Brain microvascular endothelial cell (primary cell): ENCODE data around the gene EYS.
"Not testable (repeated sequence)": the region's sequence is repeated elsewhere in the genome, so short reads cannot be mapped to it uniquely, and the experiment has no call there.

Experiments
- DNase-seq: peaks from one replicate; pipeline ENCODE4 v3.0.0-alpha.2; 2020
- H3K27ac ChIP-seq: fragments of 250-450 bp; sonication (Bioruptor Pico); 2 replicates; pipeline ENCODE4 v1.5.1; 2020; ENCODE audit warnings: mild to moderate bottlenecking, moderate library complexity
- H3K27me3 ChIP-seq: fragments of 250-450 bp; sonication (Bioruptor Pico); replicated peaks from 2 replicates; pipeline ENCODE4 v1.5.1; 2020; ENCODE audit warnings: mild to moderate bottlenecking
- H3K36me3 ChIP-seq: fragments of 250-450 bp; sonication (Bioruptor Pico); replicated peaks from 2 replicates; pipeline ENCODE4 v1.5.1; 2020; ENCODE audit warnings: mild to moderate bottlenecking
- H3K4me3 ChIP-seq: 2 replicates; pipeline ENCODE4 v1.5.1; 2011; ENCODE audit warnings: low read depth, mild to moderate bottlenecking, control low read depth, low read length, moderate library complexity
- in situ Hi-C: cut with HindIII; loops from 2 replicates; pipeline ENCODE4 v1.10.0; 2017; ENCODE audit warnings: low sequenced_read_pairs, low pct_ligation_motif_present
- TF ChIP-seq, protein P1 (sequence below): IDR thresholded peaks from 2 replicates; pipeline ENCODE4 v1.5.1; 2011; ENCODE audit warnings: low read depth, mild to moderate bottlenecking, moderate library complexity, low read length, control low read depth, inconsistent platforms; ENCODE audit errors: missing control alignments

EYS gene

DNA sequence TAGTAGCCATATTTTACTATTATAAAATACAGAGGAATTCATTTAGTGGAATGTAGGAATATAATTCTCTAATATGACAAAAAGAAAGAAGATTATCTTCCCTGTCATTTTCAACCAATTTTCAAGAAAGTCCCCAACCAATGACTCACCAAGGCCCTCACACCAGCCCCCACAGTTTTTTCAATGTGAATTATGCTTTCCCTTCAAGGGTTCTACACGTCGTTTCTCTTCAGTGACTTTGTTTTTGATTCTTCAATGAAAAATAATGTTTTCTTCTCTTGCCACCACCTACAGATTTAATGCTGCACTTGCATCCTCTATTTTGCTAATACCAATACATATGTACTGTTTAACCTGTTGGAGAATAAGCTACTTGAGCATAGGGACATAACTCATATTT, 1230.1 kb downstream of the EYS start:
- H3K36me3 ChIP-seq = no peaks in the 10 kb centered on the region
- in situ Hi-C loops = no loop called here
- TF ChIP-seq, protein P1, sequence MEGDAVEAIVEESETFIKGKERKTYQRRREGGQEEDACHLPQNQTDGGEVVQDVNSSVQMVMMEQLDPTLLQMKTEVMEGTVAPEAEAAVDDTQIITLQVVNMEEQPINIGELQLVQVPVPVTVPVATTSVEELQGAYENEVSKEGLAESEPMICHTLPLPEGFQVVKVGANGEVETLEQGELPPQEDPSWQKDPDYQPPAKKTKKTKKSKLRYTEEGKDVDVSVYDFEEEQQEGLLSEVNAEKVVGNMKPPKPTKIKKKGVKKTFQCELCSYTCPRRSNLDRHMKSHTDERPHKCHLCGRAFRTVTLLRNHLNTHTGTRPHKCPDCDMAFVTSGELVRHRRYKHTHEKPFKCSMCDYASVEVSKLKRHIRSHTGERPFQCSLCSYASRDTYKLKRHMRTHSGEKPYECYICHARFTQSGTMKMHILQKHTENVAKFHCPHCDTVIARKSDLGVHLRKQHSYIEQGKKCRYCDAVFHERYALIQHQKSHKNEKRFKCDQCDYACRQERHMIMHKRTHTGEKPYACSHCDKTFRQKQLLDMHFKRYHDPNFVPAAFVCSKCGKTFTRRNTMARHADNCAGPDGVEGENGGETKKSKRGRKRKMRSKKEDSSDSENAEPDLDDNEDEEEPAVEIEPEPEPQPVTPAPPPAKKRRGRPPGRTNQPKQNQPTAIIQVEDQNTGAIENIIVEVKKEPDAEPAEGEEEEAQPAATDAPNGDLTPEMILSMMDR = no peak
- no peaks in the 10 kb centered on the region for H3K27me3 ChIP-seq
- H3K27ac ChIP-seq = no peak overlapping the region
- no peak overlapping the region for H3K4me3 ChIP-seq
- no peak for DNase-seq

DNA sequence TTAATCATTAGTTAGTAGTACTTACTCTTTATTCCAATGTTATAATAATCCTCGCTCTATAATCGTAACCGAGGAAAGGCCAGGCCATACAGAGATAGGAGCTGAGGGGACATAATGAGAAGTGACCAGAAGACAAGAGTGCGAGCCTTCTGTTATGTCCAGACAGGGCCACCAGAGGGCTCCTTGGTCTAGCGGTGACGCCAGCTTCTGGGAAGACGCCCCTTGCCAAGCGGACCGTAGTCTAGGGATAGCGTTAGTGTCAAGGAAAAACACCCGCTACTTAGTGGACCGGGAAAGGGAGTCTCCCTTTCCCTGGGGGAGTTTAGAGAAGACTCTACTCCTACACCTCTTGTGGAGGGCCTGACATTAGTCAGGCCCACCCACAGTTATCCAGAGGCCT, 1237.6 kb downstream of the EYS start:
- H3K36me3 ChIP-seq, H3K27me3 ChIP-seq, in situ Hi-C loops, DNase-seq, H3K4me3 ChIP-seq, H3K27ac ChIP-seq: not testable (repeated sequence)
- TF ChIP-seq, protein P1 = peak; percentile 55

DNA sequence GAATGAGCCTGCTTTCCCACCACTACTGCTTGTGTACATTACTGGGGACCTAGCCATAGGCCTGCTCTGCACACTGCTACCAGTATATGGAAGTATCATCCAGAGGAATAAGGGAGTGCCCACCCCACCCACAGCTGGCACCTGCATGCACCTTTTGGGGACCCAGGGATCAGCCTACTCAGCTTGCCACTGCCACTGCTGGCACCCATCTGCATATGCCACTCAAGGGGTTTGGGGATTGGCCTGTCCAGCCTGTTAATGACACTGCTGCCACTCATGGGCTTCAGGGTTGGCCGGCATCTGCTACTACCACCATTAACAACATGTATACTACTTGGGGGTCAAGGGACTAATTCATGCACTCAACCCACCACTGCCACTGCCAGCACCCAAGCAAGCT, 1239.4 kb downstream of the EYS start:
- H3K27ac ChIP-seq = no peak overlapping the region
- in situ Hi-C loops = no loop called here
- H3K36me3 ChIP-seq = no peaks in the 10 kb centered on the region
- no peak overlapping the region for H3K4me3 ChIP-seq
- DNase-seq = no peak
- no peaks in the 10 kb centered on the region for H3K27me3 ChIP-seq
- TF ChIP-seq, protein P1 = no peak

DNA sequence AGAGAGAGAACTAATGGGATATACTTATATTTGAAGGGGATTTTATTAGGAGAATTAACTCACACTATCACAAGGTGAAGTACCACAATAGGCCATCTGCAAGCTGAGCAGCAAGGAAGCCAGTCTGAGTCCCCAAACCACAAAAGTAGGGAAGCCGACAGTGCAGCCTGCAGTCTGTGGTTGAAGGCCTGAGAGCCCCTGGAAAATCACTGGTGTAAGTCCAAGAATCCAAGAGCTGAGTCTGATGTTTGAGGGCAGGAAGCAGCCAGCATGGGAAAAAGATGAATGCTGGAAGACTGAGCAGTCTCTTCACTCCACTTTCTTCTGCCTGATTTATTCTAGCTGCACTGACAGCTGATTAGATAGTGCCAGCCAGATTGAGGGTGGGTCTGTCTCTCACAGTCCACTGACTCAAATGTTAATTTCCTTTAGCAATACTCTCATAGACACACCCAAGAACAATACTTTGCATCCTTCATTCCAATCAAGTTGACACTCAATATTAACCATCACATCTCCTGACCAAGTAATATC, 1247.5 kb downstream of the EYS start:
- Histone ChIP-seq H3K27ac (no peak overlapping the region), H3K4me3 (no peak overlapping the region), H3K27me3 (no peaks in the 10 kb centered on the region), H3K36me3 (no peaks in the 10 kb centered on the region)
- in situ Hi-C loops = no loop called here
- no peak for DNase-seq
- TF ChIP-seq, protein P1 = no peak

DNA sequence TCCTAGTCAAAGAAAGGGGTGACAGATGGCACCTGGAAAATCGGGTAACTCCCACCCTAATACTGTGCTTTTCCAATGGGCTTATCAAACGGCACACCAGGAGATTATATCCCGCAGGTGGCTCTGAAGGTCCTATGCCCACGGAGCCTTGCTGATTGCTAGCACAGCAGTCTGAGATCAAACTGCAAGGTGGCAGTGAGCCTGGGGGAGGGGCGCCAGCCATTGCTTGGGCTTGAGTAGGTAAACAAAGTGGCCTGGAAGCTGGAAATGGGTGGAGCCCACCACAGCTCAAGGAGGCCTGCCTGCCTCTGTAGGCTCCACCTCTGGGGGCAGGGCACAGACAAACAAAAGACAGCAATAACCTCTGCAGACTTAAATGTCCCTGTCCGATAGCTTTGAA, 1258.9 kb downstream of the EYS start:
- H3K4me3 ChIP-seq, DNase-seq, in situ Hi-C loops, H3K27me3 ChIP-seq, H3K27ac ChIP-seq, H3K36me3 ChIP-seq: not testable (repeated sequence)

DNA sequence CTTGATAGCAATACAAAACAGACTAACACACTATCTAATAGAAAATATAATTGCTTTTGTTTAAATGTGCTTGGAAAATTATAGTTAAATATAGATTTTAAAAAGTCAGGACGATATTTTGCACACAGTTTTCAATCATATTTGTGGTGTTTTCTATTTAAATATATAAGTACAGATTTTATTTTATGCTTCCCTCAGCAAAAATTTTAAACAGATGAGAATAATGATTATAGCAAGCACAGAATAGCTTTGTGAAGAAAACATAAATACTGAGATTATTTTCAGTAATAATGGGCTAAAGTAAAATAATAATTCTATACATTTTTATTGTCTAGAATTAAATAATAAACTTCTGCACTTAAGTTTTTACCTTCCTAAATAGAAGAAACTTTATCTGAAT, 1262.0 kb downstream of the EYS start:
- H3K4me3 ChIP-seq = no peak overlapping the region
- H3K27ac ChIP-seq = no peak overlapping the region
- no peak for DNase-seq
- TF ChIP-seq, protein P1 = no peak
- in situ Hi-C loops = no loop called here
- H3K36me3 ChIP-seq = no peaks in the 10 kb centered on the region
- no peaks in the 10 kb centered on the region for H3K27me3 ChIP-seq
